CD1c-positive myeloid dendritic cell (primary cell): ENCODE data around the gene SIGLEC14.

ENCODE experiments used
- DNase-seq: peaks from one replicate; pipeline ENCODE4 v3.0.0-alpha.2; 2016; ENCODE audit errors: extremely low spot score

The SIGLEC14 gene

DNA sequence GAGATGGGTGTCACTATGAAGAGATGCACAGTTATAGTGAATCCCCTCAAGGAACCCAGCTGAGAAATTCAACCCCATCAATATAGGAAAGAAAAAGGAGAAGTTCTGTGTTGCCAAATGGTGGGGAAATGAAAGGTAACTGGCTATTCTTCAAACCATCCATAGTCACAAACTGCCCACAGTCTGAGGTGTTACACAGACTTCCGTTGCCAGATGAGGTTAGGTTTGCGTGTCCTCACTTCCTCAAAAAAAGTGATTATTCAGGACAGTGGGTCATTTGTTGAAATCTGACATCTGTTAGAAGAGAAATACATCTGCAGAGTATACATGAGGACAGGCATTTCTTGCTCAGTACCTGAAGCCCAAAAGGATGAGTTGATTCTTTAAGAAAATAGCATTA is 25.4 kb downstream of the SIGLEC14 start:
- peak; percentile 79 for DNase-seq

DNA sequence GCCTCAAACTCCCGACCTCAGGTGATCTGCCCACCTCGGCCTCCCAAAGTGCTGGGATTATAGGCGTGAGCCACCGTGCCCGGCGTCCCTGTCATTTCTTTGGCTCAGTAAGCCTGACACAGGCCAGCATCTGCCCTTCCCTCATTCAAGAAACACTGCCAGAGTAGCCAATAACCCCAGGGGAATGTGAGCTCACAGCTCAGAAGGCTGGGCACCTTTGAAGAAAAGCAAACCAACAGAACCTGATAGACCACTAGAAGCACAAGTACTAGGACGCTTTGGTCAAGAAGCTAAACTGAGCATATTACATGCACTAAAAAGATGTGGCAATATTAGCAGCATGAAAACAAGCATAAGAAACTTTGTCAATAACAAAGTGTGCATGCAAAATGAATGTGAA is 30.6 kb downstream of the SIGLEC14 start:
- DNase-seq = no peak

DNA sequence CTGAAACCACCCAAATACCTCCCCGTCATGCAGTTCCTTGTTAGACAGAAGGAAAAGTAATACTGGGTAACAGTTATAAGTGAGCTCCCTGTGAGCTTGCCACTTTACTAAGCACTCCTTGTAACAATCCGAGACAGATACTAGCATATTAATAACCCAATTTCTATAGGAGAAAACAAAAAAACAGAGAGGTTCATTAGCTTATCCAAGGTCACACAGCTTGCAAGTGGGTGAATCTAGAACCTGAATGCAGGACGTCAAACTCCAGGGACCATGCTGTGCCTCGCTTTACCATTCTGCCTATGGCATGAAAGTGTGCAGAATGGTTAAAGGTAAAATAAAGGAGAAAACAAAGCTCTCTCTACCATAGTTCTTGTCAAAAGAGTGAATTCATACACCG is 31.8 kb downstream of the SIGLEC14 start:
- no peak for DNase-seq

DNA sequence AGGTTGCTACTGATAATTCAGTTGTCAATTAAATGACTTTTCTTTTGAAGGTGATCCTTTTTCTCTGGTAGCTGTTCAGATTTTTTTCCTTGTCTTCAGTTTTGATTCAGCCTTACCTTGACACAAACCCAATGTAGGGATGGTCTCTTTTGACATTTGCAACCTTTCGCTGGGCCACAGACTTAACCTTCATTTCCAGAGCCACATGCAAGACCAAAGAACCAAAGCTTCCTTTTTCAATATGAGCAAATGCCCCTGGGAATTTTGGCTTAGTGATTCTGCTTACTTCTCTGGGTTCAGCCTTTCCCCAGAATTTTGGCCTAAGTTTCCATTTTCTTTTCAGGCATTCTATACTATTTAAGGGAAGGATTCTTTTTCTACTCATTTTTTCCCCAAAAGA is 36.0 kb downstream of the SIGLEC14 start:
- DNase-seq = no peak

GRCh38 chr19:51607920-51608562 is 38.6 kb downstream of the SIGLEC14 start:
- peak; percentile 93 for DNase-seq

DNA sequence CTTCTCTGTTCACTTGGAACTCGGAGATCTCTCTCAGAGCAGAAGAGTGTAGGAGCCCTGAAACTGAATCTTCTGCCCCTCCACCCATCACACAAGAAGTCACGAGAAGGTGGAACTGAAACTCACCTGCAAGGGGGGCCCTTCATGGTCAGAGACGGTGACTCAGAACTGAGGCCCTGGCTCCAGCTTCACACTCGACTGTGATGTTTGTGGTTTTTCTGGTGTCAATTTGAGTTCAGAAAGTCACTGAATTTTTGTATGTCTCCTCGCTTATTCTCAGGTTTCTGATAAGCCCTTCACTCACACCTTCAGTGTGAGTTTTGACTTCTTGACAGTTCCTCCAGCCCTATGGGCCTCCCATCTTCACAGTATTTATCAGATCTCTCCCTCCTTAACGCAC is 39.5 kb downstream of the SIGLEC14 start:
- DNase-seq = peak; percentile 22

DNA sequence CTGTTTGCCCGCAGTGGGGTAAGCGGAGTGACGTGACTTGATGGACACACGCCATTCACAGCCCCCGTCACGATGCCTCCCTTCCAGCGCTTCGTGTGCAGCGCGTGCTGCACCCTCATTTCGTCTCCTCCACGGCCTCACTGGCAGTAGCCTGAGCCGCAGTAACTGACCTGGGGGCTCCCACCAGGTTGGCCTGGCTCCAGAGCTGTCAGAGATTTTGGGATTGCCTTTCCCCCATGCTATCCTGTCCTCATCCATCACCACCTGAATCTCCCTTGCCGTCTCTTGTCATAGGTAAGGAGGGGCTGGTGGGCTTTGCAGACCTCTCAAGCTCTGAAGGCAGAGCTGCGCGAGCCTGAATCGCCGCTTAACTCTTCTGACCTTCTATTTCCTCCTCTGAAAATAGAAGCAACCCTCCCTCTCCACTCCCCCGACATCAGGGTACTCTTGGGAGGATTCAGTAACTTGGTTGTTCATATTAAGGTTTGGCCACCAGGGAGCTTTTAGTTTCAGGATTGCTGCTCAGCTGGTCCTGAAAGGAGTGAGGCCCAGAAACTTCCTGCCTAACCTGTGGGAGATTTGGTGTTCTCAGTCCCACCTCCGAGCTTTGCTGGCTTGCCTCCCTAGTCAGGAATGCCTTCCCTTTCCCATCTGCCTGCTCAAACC is 44.3 kb downstream of the SIGLEC14 start:
- no peak for DNase-seq

DNA sequence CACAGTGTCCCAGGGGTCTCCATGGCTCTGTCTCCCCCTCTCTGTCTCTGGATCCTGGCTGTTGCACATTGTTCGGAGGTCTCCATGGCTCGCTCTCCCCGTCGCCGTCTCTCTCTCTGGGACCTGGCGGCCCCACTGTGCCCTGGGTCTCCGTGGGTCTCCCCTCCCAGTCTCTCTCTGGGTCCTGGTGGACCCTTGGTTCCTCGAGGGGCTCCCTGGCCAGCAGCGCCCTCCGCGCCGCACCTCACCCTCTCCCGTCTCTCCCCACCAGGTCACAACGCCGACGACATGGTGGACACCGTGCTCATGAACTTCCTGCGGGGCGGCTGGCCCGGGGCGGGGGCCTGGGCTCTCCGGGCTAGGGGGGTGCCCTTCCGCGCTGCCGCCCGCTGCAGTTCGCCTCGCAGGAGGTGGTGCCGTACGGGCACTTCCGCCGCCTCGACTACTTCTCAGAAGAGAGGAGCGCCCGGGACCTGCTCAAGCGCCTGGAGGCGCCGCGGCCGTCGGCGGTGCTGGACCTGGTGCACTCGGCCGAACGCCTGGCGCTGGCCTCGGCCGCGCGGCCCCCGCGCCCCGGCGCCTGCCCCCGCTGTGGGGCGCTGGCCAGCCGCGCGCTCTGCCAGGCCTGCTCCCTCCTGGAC is 45.6 kb downstream of the SIGLEC14 start:
- DNase-seq = peak; percentile 27

GRCh38 chr19:51599084-51599483 is 47.5 kb downstream of the SIGLEC14 start:
- no peak for DNase-seq

GRCh38 chr19:51598159-51598915 is 48.3 kb downstream of the SIGLEC14 start:
- DNase-seq = no peak

DNA sequence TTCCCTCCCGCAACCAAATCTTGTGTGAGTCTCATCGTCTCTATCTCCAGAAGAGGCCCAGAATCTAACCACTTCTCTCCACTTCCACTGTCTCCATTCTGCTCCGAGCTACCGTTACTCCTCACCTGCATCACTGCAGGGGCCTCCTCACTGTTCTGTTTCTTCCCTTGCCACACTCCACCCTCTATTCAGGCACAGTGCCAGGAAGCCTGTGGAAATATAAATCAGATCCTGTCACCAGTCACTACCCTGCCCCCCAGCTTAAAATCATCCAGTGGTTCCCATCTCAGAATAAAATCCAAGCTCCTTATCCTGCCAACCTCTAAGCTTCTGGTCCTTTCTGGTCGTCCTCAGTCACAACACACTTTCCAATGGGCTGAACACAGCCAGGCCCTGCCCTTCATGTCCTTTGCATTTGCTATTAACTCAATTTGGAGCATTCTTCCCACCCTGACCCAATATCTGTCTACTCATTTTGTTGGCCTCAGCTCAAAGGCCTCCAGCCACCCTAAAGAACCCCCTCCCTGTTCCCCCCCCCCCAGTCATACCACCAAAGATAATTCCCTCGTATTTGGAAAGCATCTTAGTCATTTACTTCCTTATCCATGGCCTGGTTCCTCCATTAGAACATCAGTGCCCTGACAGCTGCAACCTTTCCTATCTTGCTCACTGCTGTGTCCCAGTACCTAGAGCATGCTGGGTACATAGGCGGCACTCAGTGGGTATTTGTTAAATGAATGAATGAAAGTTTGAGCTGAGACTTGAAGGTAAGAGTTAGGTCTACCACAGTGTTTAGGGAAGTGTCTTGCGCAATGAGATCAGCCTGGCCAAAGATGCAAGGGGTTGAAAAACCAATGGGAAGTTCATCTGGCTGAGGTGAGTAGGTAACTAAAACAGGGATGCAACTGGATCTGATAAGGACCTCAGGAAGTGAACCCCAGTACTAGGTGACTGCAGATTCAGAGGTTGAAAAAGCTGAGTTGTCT is 51.1 kb downstream of the SIGLEC14 start:
- peak; percentile 33 for DNase-seq

GRCh38 chr19:51594774-51595109 is 51.9 kb downstream of the SIGLEC14 start:
- DNase-seq = no peak

GRCh38 chr19:51593969-51594773 is 52.5 kb downstream of the SIGLEC14 start:
- DNase-seq = peak; percentile 98

DNA sequence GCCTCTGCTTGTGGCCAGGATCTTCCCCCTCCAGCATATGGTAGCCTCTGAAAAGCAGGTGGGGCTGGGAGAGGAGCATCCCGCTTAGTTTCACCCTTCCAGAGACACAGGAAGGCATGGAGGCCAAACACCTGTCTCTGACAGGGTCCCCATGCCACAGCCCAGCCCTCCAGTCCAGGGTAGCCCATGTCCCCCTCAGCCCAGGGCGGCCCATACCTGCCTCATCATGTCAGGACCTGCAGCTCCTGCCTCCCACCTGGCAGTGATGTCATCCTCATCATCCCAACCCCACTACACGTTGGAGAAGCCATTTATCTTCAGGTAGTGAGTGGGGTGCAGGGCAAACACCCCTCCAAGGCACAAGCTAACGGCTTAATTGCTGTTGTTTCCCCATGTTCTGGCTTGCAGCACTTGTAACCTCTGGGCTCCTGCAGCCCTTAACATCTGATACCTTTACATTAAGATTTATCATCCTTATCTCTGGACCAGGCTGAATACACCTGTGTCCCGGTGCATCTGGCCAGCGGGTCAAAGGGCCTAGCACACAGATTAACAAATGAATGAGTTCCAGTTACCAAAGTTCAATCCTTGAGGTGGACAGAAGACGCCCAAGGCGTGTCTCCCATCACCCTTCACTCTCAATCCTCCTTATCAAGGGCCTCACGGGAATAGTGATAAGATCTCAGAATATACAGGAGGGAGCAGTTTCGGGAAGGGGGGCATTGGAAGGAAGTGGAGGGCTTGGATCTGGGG is 53.3 kb downstream of the SIGLEC14 start:
- DNase-seq = no peak
